GM12892 (cell line): ENCODE measurements around the gene PTPN1.

Experiments
- POLR2A ChIP-seq: IDR thresholded peaks from 2 replicates; pipeline ENCODE4 v1.6.1; 2011; ENCODE audit warnings: low read depth, low read length, control low read depth
- POLR2AphosphoS5 ChIP-seq: IDR thresholded peaks from 2 replicates; pipeline ENCODE4 v1.6.1; 2011; ENCODE audit warnings: low read depth, low read length, control low read depth
- TAF1 ChIP-seq: IDR thresholded peaks from 2 replicates; pipeline ENCODE4 v1.6.1; 2011; ENCODE audit warnings: low read depth, mild to moderate bottlenecking, control low read depth, low read length, borderline replicate concordance

DNA sequence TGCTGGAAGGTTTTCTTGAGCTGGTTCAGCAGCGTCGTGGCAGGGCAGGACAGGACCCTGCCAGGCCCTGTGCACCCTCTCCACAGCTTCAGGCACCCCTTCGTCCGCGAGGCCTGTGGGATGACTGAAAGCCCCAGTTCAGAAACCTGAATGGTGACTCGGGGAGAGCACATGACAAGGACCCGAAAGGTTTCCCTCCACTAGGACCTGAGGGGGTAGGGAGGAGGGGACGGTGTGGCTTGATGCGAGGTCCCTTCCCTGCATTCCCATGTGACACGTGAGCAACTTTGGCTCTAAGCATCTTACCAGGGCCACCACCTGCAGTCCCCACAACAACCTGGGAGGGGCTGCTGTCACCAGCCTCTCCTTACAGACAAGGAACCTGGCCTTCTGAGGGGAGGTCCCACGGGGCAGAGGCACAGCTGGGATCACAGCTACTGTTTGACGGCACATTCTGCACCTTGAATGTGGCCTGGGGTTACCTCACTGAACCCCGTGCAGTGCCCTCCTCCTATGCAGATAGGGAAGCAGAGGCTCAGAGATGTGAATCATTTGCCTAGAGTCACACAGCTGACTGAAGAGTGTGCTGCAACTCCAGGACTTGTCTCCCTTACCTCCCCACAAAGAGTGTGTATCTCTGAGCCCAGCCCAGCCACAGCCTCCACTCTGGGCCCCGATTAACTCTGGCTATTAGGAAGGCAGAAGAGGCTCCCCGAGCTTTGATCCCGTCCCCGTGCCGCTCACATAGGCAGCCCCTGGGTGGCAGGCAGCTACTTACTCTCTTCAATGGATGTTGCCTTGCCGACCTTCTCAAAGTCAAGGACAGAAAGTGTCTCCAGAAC is 84.6 kb downstream of the PTPN1 start:
- TF ChIP-seq POLR2A = peak; percentile 37; the same call in 1 of the 2 replicates
- no peak for TF ChIP-seq TAF1
- peak; percentile 39 for TF ChIP-seq POLR2AphosphoS5
